Activated CD4-positive, alpha-beta T cell treated with anti-CD3 and anti-CD28 coated beads, Interleukin-2, amount 10 ng/mL, durations not matched to agents 24 days and 14 days (primary cell): ENCODE data around the gene LENG8. TPM values are rescaled to one million over a fixed set of nuclear protein-coding genes. Genes with fewer than 3 reads are reported as not detected.
A peak's percentile ranks its signal among the peaks of the same experiment; 100 is the strongest.
"Not testable (repeated sequence)": the region's sequence is repeated elsewhere in the genome, so short reads cannot be mapped to it uniquely, and the experiment has no call there.

ENCODE experiments used
- DNase-seq: peaks from one replicate; pipeline ENCODE4 v3.0.0; 2022
- H3K27ac Mint-ChIP-seq: one replicate; pipeline ENCODE4 v1.8.0; 2022; ENCODE audit warnings: mild to moderate bottlenecking, mixed read lengths
- H3K27me3 Mint-ChIP-seq: one replicate; pipeline ENCODE4 v1.8.0; 2022; ENCODE audit warnings: mixed read lengths
- H3K36me3 Mint-ChIP-seq: one replicate; pipeline ENCODE4 v1.8.0; 2022; ENCODE audit warnings: low read depth, mild to moderate bottlenecking, mixed read lengths
- H3K4me1 Mint-ChIP-seq: one replicate; pipeline ENCODE4 v1.8.0; 2021; ENCODE audit warnings: mixed read lengths
- H3K4me3 Mint-ChIP-seq: one replicate; pipeline ENCODE4 v1.8.0; 2022; ENCODE audit warnings: mild to moderate bottlenecking, moderate library complexity, mixed read lengths
- H3K9me3 Mint-ChIP-seq: one replicate; pipeline ENCODE4 v1.8.0; 2021; ENCODE audit warnings: mixed read lengths
- intact Hi-C: fragments of 100-400 bp; cut with micrococcal nuclease; formaldehyde crosslinking; loops from one replicate; pipeline ENCODE4 v1.15.1; 2023
- total RNA-seq: library from RNA; stranded (reverse); gene quantifications from 2 replicates; pipeline ENCODE4 v1.2.3, GENCODE V29; 2022

Gene LENG8
- total RNA-seq, 1 donor from 2014 or later, result 214 TPM

DNA sequence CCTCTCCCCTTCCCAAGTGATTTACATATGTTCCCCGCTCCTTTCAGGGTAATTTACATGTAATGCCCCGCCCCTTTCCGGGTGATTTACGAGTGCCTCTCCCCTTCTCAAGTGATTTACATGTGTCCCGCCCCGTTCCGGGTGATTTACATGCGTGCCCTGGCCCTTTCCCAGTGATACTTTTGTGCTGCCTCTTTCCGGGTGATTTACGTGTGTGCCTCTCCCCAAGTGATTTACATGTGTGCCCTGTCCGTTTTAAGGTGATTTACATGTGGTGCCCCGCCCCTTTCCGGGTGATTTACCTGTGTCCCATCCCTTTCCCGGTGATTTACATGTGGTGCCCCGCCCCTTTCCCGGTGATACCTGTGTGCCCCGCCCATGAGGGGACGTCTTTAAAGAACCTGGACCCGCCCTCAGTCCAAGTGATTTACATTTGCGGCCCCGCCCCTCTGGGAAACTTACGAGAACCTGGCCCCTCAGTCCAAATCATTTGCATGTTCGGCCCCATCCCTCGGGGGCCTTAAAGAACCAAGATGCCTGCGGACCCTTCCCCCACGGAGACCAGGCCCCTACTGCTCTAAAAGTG, 15.1 kb downstream of the LENG8 start:
- intact Hi-C loops, result loop anchor here (1.0 to 10.0 kb wide), 7 partner anchors 272 to 1161 kb away; partner anchors contain the start of genes CNOT3, MYADM, PPP1R12C and PPP6R1
- peak; percentile 96 for DNase-seq
- Mint-ChIP-seq H3K36me3 (peaks cover 24% of the 10 kb centered on the region), H3K4me3 (peak overlapping the region; percentile 87), H3K4me1 (peaks cover 23% of the 10 kb centered on the region), H3K27me3 (peaks cover 21% of the 10 kb centered on the region), H3K27ac (peak overlapping the region; percentile 90), H3K9me3 (peaks cover 3% of the 10 kb centered on the region)

DNA sequence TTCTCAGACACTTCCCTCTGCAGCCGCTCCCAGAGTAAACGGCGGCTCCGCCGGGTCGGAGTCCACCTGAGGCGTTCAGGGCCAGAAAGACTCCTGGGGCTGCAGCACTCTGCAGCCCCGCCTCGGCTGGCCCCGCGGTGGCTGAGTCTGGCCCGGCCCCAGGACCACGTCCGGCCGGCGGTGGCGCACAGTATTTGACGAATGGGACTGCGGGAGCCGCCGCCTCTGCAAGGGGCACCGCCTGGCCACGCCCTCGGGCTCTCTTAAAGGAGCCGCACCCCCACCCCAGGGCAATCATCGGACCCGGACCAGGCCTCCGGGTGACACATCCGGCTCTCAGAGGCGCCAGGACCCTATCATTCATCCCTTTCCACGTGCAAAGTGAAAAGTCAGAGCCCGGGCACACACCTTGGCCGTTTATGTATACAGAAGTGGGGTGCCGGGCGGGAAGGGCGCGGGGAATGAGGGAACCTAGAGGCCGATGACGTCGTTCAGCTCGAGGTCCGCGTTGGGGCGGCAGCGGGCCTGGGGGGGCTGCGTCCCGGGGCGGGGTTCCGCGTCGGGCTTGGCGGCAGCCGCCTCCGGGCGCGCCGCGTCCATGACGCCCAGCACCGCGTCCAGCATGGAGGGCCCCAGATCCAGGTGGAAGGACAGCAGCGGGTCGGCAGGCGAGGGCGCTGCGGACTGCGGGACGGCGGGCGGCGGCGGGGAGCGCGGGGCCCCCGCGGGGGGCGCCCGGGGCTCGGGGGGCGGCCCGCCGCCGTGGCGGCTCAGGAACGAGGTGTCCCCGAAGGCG, 15.8 kb downstream of the LENG8 start:
- H3K27ac Mint-ChIP-seq, result peak overlapping the region; percentile 90
- H3K4me1 Mint-ChIP-seq, result peaks cover 20% of the 10 kb centered on the region
- peak; percentile 95 for DNase-seq
- H3K9me3 Mint-ChIP-seq, result peaks cover 3% of the 10 kb centered on the region
- H3K36me3 Mint-ChIP-seq, result peaks cover 19% of the 10 kb centered on the region
- peaks cover 28% of the 10 kb centered on the region for H3K27me3 Mint-ChIP-seq
- H3K4me3 Mint-ChIP-seq, result peak overlapping the region; percentile 87
- intact Hi-C loops, result loop anchor here (1.0 to 10.0 kb wide), 7 partner anchors 273 to 1160 kb away; partner anchors contain the start of genes CNOT3, MYADM, PPP1R12C and PPP6R1

DNA sequence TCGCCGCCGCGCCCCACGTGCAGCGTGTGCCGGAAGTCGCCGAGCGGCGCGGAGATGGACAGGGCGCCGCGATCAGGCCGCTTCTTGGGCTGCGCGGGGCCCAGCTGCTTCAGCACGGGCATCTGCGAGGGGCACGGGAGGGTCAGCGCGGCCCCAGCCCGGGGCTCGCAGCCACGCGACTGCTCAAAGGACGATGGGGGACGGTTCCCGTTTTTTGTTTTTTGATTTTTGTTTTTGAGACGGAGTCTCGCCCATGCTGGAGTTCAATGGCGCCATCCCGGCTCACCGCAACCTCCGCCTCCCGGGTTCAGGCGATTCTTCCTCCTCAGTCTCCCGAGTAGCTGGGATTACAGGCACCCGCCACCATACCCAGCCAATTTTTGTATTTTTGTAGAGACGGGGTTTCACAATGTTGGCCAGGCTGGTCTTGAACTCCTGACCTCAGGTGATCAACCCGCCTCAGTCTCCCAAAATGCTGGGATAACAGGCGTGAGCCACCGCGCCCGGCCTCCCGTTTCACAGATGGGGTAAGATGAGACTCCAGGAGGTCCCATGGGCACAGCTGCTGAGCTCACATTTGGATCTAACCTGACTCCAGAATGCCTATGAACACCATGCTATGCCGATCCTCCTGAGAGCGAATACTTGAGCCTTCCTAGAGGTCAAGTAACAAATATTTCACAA, 16.6 kb downstream of the LENG8 start:
- no peak overlapping the region for H3K27ac Mint-ChIP-seq
- intact Hi-C loops, result loop anchor here (10.0 kb wide), 2 partner anchors 789 to 1159 kb away; partner anchors contain the start of genes PPP6R1 and ZNF784

DNA sequence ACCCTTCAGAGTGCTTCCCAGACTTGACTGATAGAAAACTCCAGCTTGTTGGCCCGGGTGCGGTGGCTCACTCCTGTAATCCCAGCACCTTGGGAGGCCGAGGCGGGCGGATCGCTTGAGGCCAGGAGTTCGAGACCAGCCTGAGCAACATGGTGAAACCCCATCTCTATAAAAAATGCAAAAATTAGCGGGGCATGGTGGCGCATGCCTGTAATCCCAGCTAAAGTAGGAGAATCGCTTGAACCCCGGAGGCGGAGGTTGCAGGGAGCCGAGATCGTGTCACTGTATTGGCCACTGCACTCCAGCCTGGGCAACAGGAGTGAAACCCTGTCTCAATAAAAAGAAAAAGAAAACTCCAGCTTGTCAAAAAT, 17.1 kb downstream of the LENG8 start:
- not testable (repeated sequence) for H3K27ac Mint-ChIP-seq, H3K9me3 Mint-ChIP-seq, DNase-seq
- Mint-ChIP-seq H3K36me3 (peaks cover 14% of the 10 kb centered on the region), H3K27me3 (peaks cover 39% of the 10 kb centered on the region), H3K4me3 (peak overlapping the region; percentile 68), H3K4me1 (peaks cover 23% of the 10 kb centered on the region)
- intact Hi-C loops, result loop anchor here (10.0 kb wide), 2 partner anchors 789 to 1159 kb away; partner anchors contain the start of genes PPP6R1 and ZNF784

More for the DNA sequence above, 16.6 kb downstream of the LENG8 start:
- DNase-seq, result no peak
- Mint-ChIP-seq H3K4me1 (peaks cover 20% of the 10 kb centered on the region), H3K9me3 (peaks cover 3% of the 10 kb centered on the region), H3K4me3 (peak overlapping the region; percentile 68), H3K36me3 (peaks cover 19% of the 10 kb centered on the region), H3K27me3 (peaks cover 35% of the 10 kb centered on the region)

DNA sequence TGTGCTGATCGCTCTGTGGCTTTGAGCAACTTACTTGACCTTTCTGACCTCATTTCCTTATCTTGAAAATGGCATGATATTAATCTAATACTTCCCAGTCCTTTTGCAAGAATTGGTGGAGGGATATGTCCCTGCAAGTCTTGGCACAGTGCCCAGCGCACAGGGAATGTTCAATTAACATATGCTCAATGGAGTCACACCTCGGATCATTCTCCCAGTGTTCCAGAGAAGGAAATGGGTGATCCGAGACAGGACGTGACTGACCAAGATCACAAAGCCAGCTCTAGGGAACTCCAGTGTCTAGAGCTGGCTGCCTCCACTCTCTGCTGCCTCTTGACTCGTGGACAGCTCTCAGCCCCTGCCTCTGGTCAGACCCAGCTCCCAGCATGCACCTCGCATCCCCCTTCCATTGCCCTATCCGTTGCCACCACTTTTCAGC, 20.5 kb downstream of the LENG8 start:
- Mint-ChIP-seq H3K36me3 (no peaks in the 10 kb centered on the region), H3K27me3 (peaks cover 52% of the 10 kb centered on the region), H3K27ac (no peak overlapping the region), H3K4me1 (peaks cover 14% of the 10 kb centered on the region), H3K9me3 (peaks cover 3% of the 10 kb centered on the region), H3K4me3 (no peak overlapping the region)
- no peak for DNase-seq
- intact Hi-C loops, result loop anchor here (10.0 kb wide), 2 partner anchors 785 to 1155 kb away; partner anchors contain the start of genes PPP6R1 and ZNF784

DNA sequence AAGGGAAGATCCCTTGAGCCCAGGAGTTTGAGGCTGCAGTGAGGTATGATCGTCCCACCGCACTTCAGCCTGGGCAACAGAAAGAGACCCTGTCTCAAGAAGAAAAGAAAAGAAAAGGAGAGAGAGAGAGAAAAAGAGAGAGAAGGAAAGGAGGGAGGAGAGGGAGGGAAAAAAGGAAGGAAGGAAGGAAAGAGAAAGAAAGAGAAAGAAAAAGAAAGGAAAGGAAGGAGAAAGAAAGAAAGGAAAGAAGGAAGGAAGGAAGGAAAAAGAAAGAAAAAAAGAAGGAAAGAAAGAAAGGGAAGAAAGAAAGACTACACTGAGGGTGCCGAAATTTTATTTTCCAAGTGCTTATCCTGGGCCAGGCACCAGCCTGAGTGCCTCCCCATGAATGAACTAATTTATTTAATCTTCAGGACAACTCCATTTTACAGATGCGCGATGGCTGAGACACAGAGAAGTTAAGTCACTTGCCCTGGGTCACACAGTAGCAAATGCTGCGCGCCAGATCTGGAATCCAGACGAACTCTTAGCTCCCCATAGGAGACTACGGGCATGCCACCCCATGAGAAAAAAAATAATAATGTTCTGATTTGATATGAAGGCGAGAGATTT, 21.4 kb downstream of the LENG8 start:
- peaks cover 12% of the 10 kb centered on the region for H3K4me1 Mint-ChIP-seq
- no peak for DNase-seq
- H3K27me3 Mint-ChIP-seq, result peaks cover 49% of the 10 kb centered on the region
- no peaks in the 10 kb centered on the region for H3K36me3 Mint-ChIP-seq
- no peak overlapping the region for H3K4me3 Mint-ChIP-seq
- H3K9me3 Mint-ChIP-seq, result no peaks in the 10 kb centered on the region
- intact Hi-C loops, result no loop called here
- H3K27ac Mint-ChIP-seq, result no peak overlapping the region

DNA sequence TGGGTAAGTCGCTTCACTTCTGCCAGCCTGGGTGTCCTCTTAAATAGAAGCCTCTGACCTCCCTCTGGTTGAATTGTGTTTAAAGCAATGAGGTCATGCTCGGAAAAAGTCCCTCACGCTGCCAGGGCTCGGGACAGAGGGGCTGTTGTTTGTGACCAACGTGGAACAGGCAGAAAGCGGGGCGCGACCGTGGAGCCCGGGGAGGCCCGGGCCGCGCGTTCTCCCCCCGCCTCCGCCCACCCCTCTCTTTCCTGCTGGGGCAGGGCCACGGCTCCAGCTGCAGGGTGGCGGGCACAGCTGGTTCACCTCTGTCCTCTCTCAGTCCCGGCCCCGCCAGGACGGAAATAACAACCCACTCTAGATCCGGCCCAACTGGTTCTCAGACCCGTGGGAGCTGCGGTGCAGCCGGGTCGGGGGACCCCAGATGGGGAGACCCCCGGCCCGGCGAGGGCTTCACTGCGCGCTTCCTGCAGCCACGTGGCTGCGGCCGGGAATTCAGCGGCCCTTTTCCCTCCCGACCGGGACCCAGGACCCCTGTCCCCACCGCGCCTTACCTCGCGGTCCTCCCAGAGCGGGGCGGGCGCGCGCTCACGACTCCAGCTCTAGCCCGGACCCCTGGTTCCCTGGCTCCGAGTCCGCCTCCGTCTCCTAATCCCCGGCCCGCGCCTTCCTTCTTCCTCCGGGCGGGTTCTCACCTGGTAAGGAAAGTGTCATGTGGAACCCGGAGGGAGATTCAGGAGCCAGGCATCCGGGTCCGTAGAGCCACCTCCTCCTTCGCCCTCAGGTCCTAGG, 22.2 kb downstream of the LENG8 start:
- H3K9me3 Mint-ChIP-seq, result no peaks in the 10 kb centered on the region
- H3K36me3 Mint-ChIP-seq, result no peaks in the 10 kb centered on the region
- peak overlapping the region; percentile 48 for H3K4me3 Mint-ChIP-seq
- intact Hi-C loops, result no loop called here
- peak overlapping the region; percentile 34 for H3K27ac Mint-ChIP-seq
- DNase-seq, result no peak
- peaks cover 9% of the 10 kb centered on the region for H3K4me1 Mint-ChIP-seq
- peaks cover 45% of the 10 kb centered on the region for H3K27me3 Mint-ChIP-seq

DNA sequence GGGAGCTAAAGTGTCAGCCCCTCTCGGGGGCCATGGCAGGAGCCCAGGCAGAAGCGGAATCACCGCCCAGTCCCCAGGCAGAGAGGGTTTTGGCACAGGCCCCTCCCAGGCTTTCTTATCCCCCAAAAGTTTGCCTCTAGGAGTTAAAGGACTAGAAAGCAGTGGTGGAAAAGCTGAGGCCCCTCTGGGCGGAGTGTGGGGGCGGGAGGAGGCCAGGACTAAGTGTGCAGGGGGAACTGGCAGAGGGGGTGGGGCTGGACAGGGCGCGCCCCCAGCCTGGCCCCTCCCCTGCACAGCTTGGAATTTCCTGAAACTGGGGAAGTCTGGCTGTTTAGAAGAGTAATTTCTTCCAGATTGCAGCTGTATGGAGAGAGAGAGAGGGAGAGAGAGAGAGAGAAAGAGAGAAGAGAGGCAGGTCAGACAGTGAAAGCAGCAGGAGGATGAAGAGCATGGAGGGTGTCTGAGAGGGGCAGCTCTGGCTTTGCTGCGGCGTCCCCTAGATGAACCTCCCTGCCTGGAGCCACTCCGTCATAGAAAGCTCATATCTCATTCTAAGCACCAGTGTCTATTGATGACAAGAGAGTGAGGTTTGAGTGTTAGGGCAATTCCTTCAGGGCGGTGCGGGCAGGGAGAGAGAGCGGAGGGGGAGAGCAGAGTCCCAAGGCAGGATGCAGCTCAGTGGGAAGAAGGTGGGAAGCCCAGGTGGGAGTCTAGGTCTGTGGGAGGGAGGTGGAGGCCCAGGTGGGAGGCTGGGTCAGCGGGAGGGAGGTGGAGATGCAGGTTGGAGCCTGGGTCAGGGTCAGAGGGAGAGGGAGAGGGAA, 24.3 kb downstream of the LENG8 start, which contains the start of gene CDC42EP5:
Gene CDC42EP5, minus strand, starts transcription at position 226 of the 821 bp plus-strand sequence. CDS start 7,749 bp downstream, outside the sequence.
- intact Hi-C loops, result no loop called here
- DNase-seq, result no peak
- H3K27me3 Mint-ChIP-seq, result peaks cover 46% of the 10 kb centered on the region
- H3K36me3 Mint-ChIP-seq, result no peaks in the 10 kb centered on the region
- peak within 1 kb of the TSS; percentile 7 for H3K4me3 Mint-ChIP-seq
- H3K27ac Mint-ChIP-seq, result peak within 1 kb of the TSS; percentile 55
- H3K9me3 Mint-ChIP-seq, result no peaks in the 10 kb centered on the region
- peaks cover 9% of the 10 kb centered on the region for H3K4me1 Mint-ChIP-seq

DNA sequence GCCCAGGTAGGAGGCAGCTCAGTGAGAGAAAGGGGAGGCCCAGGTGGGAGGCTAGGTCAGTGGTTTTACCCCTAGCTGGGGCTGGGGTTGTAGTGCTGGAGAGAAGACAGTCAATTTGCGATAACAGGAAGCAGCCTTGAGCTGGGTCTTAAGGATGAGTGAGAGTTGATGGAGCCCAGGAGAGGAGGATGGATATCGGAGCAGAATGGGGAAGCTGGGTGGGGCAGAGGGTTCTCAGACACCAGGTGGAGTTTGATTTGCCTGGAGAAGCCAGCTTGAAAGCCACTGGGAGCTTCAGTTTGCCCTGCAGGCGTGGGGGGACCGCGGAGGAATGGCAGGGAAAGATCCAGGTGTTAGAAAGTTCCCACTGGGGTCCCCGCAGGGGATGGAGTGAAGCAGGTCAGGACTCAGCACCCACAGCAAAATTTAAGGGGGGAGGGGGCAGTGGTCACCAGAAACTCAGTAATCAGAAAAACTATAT, 24.9 kb downstream of the LENG8 start:
- Mint-ChIP-seq H3K36me3 (no peaks in the 10 kb centered on the region), H3K27me3 (peaks cover 43% of the 10 kb centered on the region), H3K9me3 (no peaks in the 10 kb centered on the region), H3K4me1 (peaks cover 9% of the 10 kb centered on the region), H3K4me3 (no peak overlapping the region), H3K27ac (no peak overlapping the region)
- no peak for DNase-seq
- intact Hi-C loops, result no loop called here

DNA sequence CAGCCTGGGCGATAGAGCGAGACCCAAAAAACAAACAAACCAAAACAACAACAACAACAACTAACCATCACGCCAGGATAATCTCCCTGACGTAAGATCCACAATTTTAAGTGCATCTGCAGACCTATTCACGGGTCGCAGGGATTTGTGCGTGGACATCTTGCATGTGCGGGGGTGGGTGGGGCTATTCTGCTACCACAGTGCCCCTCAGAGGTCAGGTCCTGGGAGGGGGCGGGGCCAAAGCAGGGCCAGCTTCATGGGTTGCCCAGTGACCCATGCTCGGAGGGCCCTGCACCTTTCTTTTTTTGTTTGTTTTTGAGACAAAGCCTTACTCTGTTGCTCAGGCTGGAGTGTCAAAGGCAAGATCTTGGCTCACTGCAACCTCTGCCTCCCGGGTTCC, 26.7 kb downstream of the LENG8 start:
- Mint-ChIP-seq H3K36me3 (no peaks in the 10 kb centered on the region), H3K4me1 (peaks cover 8% of the 10 kb centered on the region), H3K27me3 (peaks cover 30% of the 10 kb centered on the region), H3K9me3 (no peaks in the 10 kb centered on the region), H3K27ac (no peak overlapping the region), H3K4me3 (no peak overlapping the region)
- intact Hi-C loops, result no loop called here
- no peak for DNase-seq

DNA sequence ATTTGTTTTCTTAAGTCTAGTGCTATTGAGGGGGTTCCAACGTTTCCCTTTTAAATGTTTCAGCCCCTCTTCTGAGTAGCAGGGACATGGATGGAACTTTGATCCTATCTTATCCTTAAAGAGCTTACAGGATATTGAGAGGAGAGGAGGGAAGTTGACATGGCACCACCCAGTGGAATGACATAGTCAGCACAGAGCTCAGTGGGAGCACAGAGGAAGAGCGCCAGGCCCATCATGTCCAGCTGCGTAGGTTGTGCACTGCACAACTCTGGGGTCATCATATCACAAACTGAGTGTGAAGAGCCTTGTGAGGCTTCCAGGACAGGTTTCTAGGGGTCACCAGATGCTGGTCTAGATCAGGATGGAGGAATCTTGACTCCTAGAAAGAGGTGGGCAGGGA, 28.7 kb downstream of the LENG8 start:
- intact Hi-C loops, result no loop called here
- no peaks in the 10 kb centered on the region for H3K36me3 Mint-ChIP-seq
- no peaks in the 10 kb centered on the region for H3K9me3 Mint-ChIP-seq
- no peak for DNase-seq
- H3K4me3 Mint-ChIP-seq, result no peak overlapping the region
- peaks cover 9% of the 10 kb centered on the region for H3K4me1 Mint-ChIP-seq
- H3K27me3 Mint-ChIP-seq, result peaks cover 28% of the 10 kb centered on the region
- H3K27ac Mint-ChIP-seq, result no peak overlapping the region

DNA sequence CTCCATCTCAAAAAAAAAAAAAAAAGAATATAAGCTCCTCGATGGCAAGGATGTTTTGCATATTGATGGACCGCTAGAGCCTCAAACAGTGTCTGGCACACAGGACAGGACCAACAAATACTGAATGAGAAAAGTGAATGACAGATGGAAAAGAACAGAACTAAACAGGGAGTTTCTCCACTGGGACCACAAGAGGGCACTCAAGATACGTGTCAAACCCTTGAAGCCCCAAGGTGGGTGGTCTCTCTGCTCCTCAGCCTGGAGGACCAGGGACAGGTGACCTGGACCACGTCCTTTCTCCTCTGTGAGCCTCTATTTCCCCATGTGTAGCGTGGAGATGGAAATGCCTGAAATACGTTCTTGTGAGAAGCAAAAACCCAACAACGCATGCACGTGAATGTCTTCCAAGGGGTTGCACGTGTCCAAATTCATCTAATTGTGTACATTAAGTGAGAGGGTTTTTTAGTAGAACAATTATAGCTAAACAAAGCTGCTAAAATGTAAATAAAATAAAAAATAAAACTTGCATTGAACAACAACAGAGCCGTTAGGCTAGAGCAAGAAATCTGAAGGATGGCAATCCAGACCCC, 29.8 kb downstream of the LENG8 start:
- no peak overlapping the region for H3K27ac Mint-ChIP-seq
- no peaks in the 10 kb centered on the region for H3K36me3 Mint-ChIP-seq
- no peaks in the 10 kb centered on the region for H3K9me3 Mint-ChIP-seq
- peak; percentile 82 for DNase-seq
- H3K27me3 Mint-ChIP-seq, result peaks cover 21% of the 10 kb centered on the region
- no peak overlapping the region for H3K4me3 Mint-ChIP-seq
- intact Hi-C loops, result no loop called here
- peaks cover 6% of the 10 kb centered on the region for H3K4me1 Mint-ChIP-seq
